IPS-NIHi7 (cell line): Measurements from ENCODE around the gene LRRC74A.

Experiments used
- DNase-seq: peaks from one replicate; pipeline ENCODE4 v3.0.0; 2012; ENCODE audit warnings: mixed read lengths; ENCODE audit errors: extremely low spot score

Gene LRRC74A

DNA sequence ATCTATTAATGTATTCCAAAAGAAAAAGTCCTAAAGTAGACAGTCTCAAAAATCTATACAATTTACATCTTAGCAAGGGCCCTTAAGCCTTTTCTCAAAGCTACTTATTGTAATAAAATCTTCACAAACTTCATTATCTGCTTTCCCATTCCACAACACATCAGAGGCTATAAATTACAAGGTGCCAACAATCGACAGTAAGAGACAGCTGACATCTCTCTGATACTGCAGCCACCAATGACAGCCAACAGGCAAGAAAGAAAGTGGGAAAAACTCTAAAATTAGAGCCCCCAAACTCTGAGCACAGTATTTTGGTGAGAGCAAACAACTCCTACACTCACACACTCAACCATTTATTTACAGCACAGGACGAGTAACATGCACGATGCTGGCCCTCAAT is 15.7 kb upstream of the LRRC74A start:
- no peak for DNase-seq

DNA sequence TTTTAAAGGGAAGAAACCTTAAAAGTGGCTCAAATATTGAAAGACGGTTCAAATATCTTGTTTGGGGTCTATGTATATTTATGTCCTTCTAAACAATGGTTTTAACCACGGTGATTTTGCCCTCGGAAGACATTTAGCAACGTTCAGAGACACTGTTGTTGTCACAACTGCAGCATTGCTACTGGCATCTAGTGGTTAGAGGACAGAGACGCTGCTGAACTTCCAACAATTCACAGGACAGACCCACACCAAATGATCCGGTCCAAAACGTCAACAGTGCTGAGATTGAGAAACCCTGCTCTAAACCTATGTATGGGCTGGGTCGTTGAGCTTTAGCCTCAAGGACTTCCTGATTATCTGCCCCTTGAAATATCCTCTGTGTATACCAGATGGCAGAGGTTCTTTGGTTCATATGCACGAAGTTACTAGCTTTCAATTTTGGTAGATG is 15.2 kb upstream of the LRRC74A start:
- DNase-seq = no peak

DNA sequence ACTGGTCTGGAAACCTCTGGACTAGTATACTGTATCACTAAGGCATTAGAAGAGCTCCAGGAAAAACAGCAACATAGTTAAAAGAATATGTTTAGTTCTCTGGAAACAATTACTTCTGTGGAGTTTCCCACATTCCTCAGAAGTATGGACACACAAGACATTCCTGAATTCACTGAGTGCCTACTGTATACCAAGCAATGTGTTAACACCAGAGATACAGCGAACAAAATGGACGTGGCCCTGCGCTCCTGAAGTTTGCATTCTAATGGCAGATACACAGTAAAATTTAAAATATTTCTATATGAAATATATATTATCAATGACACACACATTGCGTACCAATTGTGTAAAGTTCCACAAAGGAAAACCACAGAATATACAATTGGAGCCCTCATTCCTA is 14.6 kb upstream of the LRRC74A start:
- DNase-seq = no peak

DNA sequence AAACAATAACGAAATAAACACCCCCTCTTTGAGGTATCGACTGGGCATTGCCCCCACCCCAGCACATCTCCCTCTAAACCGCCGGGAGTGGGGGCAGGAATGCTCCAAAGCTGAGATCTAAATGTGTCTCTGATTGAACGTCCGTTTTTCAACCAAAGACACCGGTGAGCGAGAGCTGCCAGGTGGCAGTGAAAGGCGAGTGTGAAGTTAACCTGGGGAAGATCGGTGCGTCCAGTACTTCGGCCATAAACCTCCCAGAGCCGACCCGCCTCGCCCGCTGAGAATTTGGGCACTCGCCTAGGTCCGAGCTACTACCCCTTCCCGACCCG is 14.2 kb upstream of the LRRC74A start:
- DNase-seq = no peak

DNA sequence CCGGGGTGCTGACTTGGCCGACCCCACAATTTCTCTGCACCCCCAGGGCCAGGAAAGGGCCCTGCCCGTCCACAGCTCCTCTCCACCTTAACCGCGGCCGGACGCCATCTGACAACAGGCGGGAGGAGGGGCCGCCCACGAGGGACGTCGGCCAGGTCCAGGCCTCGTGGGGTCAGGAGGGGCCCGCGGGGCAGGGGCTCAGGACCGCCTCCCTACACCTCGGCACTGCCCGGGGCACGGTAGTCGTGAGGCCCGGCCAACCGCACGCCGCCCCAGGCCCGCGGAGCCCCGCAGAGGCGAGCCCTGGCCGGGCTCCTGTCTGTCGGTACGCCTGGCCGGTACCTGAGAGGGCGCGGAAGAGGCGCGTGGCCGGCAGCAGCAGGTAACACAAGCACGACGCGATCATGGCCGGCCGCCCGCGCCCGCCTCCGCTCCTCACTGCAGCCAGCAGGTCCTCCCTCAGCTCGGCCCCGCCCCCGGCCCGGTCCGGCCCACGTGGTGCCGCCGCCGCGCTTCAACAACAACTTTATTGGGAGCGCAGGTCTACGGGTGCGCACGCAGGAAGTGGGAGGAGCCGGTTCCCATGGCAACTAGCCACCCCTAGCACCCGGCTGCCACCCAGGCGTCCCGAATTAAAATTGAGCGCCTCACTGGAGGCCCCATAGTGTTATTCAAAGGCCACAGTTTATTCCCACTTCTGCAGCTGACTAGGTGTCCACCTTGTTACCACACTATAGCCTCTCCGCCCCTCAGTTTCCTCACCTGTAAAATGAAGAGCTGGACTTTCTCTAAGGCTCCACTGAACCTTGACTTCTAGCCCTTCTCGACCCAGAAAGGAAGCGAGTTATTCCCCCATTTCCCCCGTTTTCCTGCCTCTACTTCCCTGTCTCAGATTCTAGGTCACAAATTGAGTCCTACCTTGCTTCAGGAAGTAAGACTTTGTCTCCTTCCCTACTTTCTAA is 13.5 kb upstream of the LRRC74A start, which contains the start of gene ANGEL1:
TSS of gene ANGEL1 (minus strand) at position 461 of the 962 bp plus-strand sequence. CDS start at position 406, 55 bp downstream.
- DNase-seq = peak; percentile 95

DNA sequence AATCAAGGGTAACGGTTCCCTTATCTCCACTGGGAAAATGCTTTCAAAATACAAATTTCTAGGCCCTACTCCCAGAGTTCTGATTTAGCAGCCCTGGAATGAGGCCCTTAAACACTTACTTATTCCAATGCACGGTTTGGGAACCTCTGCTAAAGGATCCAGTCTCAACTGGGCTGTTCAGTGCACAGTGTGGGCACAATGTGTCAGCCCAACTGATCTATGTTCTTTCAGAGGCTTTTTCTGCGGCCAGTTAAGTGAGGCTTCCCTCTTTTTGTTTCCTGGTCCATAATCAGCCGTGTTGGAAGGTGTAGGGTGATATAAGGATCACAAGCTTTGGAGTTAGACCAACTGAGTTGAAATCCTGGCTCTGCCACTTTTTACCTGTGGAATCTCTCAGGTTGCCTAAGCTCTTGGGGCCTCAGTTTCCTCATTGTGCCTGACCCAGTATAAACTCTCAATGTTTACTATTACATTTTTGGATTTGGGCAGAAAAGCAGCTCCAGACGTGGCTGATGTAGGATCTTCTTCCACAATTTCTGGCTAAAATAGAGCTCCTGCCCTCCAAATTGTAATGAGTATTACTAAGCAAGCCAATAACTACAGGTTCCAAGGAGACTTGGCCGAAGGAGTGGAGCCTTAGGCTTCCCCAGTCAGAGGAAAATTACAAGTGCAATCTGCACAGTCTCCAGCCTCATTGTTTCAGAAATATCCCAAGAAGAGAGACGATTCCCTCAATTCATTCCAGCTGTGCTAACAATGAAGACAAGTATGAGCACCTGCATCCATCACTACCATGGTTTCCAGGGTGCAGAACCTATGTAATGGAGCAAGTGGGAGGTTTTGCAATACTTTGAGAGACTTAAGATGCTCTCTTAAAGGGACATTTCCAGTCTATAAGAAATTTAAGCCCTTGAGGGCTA is 11.2 kb upstream of the LRRC74A start:
- DNase-seq = no peak

DNA sequence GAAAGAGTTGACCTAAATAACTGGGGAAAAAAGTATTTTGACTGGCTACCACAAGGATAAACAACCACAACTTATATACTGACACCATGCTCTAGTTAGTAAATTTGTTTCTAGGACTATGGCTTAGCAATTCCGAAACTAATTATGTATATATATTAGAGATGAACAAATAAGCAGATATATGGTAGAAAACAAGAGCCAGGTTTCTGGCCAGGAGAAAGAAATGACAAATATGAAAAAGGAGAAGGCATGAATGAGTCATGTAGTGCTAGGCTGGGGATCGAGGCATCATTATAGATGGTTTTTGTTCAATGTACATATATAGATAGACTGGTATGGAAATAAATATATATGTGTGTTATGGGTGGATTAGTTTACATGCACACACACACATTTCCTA is 5.5 kb upstream of the LRRC74A start:
- DNase-seq = no peak

DNA sequence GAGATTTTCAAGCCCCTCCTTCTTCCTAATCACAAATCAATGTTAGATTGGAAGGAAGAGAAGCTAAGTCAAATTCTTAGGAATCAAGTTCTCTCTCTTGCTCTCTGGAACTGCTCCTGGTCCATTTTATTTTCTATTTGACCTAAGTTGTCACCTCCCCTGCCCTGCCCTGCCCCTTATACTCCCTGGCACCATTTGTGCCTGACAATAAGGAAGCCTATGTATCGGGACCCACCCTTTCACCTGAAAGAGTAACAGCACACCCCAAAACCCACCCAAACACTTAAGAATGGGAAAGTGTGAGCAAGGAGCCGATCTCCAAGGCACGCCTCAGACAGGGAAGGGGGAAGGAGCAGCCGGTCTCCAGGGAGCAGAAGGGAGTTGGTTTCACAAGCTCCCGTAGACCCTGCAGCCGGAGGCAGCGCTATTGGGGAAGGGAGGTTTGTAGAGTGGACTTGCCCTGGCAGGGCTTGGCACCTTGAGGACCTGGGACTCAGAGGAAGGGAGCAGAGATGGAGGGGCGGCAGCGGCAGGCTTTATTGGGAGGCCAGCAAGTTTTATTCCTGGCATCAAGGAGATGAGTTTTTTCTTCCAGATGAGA is 1.6 kb downstream of the LRRC74A start:
- DNase-seq = no peak

DNA sequence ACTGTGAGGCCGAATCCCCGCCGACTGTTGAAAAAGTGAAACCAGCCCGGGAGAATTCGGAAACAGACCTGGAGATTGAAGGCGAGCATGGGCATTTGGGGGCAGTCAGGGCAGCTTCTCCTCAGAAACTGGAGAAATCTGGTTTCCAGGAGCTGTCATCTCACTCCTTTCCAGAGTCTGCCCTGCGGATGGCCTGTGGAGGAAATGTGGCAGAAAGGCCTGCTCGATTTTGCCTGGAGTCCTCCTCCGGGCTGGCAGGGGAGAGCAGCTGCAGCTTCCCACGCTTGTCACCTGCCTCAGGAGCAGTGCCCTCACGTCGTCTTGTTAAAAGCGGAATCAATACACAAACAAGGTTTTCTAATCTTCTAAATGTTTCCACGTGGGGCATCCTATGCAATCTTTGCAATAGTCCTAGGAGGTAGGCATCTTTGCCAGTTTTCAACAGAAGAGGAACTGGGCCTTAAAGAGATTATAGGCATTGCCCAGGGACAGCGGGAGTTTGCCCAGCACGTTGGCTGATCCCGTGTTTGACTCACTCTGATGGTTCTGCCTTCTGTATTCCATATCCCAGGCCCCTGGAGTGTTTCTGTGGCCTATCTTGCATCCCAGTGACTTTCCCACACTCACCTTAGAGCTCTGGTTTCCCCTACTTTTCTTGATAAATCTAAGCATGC is 2.3 kb downstream of the LRRC74A start:
- DNase-seq = no peak

DNA sequence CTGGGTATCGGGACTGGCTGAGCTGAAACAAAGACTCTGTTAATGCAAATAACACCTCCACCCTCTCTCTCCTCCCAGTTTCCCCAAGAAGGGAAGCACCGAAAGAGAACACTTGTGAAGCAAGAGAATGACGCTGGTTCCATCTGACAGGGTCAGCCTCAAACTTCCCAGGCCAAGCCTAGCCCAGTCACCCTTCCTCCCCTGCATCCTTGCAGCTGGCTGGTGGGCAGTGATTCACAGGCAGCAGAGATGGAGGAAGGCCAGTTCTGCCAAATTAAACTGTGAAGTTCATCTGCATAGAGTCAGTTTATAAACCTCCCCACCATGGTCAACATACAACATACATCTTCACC is 2.8 kb downstream of the LRRC74A start:
- DNase-seq = peak; percentile 41

DNA sequence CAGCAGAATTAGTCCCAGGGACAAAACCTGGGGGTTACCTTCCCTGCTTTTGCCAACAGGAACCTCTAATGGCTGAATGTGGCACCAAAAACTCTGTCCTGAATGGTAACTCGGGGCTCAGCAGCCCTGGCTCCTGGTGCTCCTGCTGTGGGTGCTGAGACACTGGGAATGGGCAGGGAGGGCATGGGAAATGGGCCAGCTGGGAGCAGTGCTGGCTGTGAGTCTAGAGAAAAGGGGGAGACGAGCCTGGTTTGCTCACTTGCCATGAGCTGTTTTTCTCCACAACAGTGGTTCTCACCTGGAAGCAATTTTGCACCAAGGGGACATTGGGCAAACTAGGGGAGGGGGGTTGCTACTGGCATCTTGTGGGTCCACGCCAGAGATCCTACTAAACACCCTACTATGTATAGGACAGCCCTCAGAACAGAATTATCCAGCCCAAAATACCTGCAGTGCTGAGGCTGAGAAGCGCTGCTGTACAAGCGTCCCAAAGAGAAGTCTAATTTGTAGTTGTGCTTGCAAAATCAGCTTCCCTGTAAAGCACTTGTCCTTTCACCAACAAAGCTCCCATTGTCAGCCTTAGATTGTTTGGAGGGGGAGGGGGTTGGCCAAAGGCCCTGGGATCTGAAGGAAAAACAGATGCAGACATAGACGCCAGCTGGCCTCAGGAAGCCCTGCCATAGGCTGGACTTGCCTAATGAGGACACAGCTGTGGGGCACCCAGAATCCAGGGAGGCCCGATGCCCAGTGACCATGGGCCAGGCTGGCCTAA is 3.6 kb downstream of the LRRC74A start:
- no peak for DNase-seq

DNA sequence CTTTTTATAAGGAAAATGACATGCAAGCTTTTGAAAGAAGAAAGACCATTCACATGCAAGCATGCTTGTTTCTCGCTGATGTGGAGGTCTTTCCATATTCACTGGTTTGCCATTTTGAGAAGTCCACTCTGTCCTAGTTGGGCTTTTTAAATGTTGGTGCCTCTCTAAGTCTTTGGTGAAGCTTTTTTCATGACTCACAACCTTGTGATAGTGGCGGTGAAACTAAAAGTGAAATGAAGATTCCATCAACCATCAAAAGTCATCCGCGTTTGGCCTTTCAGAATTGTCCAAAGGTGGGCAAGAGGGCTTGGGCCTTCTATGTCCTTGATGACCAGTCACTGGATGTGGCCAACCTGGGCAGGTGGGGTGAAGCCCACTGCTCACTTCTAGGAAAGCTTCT is 4.3 kb downstream of the LRRC74A start:
- DNase-seq = no peak

DNA sequence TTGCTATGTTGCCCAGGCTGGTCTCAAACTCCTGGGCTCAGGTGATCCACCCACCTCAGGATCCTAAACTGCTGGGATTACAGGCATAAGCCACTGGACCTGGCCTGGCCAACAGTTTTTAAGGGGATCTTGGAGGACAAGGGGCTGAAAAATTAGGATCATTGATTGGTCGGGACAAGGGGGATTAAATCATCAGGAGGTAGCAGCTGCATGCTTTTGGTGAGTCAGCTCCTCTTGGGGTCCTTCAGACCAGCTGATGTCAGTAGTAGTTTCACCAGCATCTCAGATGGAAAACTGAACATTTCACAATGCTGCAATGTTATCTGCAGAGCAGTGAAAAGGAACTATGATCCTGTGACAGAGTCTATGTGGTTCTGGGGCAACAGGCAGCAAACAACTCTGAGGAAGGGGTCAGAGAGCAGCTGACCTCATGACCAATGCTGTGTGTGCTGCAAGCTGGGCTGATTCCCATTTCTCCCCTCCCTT is 6.3 kb downstream of the LRRC74A start:
- DNase-seq = no peak

DNA sequence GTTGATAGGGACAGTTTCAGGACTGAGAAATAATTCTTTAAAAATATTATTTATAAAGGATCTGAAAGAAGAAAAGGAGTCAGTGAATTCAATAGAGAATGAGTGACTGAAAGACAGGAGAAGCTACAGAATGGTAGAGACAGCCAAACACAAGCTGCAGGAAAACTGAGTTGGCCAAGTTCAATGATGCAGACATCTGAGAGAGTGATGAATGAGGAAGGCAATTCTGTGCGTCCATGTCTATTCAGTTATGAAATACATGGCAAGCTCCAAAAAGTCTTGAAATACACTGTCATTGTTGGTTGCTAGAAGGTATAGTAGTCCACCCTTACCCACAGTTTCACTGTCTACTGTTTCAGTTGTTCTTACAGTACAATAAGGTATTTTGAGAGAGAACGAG is 6.8 kb downstream of the LRRC74A start:
- no peak for DNase-seq

DNA sequence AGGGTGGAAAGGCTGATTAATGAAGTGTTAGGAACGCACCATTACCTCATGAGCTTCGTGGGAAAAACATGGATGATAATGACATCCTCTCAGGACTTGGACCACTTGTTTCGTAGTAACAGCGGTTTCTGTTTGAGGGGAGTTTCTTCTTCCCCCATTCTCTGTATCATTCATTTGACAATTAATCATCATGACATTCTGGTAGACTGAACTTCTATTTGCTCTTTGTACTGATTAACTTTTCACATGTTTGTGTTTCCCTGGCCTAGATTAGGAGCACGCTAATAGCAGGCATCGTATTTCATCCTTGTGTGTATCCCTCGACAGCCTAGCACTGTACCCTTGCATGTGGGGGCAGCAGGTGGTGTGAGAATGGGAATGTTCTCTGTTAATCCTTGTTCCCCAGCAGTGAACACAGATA is 8.0 kb downstream of the LRRC74A start:
- no peak for DNase-seq

DNA sequence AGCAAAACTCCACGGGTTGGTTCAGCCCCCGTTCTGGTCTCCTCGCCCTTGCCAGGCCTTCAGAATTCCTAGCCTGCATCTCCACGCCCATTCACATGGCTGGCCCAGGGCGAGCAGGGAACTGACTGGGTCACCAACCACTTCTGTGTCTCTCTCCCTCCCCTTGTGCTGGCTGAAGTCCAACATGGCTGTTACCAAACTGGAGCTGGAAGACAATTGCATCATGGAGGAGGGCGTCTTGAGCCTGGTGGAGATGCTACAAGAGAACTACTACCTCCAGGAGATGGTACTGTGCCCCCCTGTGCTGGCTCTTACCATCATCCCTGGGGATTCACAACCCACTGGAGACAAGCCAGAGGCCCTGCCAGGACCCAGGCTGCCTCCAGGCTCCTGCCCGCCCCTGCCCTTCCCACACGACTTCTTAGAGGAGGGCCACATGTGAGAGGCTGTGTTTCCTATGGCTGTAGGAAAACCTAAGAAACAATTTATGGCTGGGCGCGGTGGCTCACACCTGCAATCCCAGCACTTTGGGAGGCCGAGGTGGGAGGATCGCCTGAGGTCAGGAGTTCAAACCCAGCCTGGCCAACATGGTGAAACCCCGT is 9.9 kb downstream of the LRRC74A start:
- no peak for DNase-seq

DNA sequence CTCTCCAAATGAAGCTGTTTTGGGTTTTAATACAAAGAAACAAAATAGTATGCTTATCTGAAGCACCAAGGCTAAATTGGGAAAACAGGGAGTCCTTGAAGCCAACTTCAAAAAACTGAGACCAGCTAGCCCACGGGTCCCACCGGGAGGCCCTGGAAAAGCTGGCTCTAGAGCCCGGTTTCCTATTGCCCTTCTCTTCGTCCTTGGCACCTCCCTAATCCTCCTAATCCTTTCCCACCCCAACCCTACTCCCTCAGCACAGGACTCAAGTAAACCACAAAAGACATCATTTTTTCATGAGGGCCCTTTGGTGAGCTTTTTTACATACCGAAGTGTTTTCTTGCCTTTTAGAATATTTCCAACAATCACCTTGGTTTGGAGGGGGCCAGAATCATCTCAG is 11.3 kb downstream of the LRRC74A start:
- no peak for DNase-seq

DNA sequence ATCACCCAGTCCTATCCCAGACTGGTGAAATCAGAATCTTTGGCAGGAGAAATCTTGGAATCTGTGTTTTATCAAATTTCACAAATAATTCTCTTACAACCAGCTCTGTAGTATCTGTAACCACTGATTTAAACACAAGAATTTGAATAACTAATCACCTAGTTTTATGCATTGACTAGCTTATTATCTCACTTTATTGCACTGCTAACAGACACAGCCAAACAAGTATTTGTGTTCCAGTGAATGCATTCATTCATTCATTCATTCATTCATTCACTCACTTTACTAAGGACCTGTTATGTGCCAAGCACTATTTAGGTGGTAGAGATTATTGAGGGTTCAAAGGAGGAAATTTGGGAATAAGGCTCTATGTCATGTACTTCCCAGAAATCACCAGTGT is 16.2 kb downstream of the LRRC74A start:
- DNase-seq = no peak

DNA sequence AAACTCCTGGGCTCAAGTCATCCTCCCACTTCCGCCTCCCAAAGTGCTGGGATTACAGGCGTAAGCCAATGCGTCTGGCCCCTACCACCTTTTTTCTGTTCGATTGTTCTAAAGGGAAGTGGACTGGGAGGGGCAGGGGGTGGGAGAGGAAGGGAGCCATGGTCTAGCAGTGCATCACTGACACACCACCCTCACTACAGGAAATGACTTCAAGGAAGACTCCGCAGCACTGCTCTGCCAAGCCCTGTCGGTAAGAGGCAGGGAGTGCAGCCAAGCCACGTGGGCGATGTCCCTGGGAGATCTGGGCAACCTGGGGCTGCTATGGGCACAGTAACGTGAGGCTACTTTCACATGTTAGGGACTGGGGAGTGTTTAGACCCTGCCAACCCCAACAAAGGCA is 18.0 kb downstream of the LRRC74A start:
- DNase-seq = peak; percentile 56

DNA sequence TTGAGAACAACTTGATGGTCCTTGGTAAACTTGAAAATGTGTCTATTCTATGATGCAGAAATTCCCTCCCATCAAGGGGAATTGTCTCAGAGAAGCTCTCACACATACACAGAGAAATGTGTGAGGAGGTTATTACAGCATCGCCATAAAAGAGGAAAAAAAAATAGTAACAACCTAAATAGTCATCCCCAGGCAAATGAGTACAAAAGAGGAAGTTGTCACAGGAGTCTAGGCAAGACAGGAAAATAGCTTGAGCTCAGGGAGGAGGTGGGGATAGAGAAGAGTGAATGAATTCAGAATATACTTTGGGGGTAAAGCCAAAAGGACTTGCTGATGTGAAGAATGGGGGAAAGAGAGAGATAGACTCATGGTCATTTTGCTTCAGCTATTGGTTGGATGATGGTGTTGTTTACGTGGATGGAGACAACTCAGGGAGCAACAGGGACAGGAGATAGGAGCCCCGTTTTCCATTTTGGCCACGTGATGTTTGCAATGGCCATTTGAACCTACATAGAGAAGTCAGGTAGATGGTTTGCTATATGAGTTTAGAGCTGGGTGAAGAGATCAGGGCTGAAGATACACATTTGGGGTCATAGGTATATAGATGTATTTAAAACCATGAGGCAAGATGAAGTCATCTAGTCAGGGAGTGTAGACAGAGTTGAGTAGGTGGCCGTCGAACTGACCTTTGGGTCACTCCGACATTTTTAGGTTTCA is 20.3 kb downstream of the LRRC74A start:
- DNase-seq = no peak
